Fibroblast of skin of right biceps (primary cell): ENCODE measurements around the gene SYNDIG1L.
"Not testable (repeated sequence)": the region's sequence is repeated elsewhere in the genome, so short reads cannot be mapped to it uniquely, and the experiment has no call there.

Experiments
- DNase-seq: peaks from one replicate; pipeline ENCODE4 v3.0.0-alpha.2; 2013

The SYNDIG1L gene

DNA sequence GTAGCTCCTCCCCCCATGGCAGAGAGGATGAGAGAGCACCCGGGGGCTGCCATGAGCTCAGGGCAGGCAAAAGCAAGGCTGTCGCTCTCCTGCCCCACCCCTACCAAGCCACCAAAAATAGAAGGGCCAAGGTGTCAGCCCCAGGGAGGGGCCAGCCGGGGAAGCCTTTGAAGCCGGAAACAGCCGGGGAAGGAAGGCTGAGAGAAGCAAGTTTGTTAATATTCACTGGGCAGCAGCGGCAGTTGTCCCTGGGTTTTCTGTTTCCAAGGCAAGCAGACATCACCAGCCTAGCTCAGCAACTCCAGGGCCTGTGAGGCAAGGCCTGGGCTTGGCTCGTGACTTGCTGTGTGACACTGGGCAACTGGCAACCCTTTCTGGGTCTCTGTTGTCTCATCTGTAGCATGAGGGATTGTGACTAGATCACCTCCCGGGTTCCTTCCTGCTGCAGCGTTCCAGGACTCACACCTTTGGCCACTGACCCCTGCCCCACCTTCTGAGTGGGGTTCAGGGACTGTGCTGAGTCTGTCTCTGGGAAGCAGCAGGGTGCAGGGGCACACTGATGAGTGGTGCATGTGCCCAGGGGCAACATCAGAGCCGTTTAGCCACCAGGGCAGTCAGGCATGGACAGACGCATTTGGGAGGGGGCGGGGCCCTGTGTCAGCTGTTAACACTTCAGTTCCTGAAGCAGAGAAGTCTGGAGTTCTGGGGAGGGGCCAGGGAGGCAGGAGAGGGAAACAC, 24.3 kb downstream of the SYNDIG1L start:
- no peak for DNase-seq

DNA sequence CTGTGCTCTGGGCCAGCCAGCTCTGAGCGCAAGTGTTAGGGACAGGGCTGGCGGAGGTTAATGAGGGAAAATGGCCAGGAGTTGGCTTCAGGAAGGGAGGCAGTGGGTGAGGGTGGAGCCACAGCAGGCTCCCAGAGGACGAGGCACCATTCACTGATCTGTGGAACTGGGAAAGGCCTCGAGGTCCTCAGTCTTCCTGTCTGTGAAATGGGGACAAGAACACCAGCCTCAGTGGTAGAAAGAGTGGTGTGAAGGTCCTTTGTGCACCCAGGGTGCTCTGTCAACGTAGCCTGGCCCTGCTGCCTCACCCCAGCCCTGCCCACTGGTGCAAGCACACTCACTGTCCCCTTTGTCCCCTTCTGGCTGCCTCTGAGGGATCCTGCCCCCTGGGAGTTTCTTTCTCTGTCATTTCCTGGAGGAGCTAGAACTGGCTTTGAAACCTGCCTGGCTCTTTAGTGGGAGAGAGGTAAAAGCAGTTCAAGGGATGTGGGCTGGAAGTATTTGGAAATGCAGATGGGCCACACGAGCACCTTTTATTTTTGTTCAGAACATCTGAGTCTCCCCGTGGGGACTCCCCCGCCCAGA, 25.0 kb downstream of the SYNDIG1L start:
- DNase-seq: no peak

DNA sequence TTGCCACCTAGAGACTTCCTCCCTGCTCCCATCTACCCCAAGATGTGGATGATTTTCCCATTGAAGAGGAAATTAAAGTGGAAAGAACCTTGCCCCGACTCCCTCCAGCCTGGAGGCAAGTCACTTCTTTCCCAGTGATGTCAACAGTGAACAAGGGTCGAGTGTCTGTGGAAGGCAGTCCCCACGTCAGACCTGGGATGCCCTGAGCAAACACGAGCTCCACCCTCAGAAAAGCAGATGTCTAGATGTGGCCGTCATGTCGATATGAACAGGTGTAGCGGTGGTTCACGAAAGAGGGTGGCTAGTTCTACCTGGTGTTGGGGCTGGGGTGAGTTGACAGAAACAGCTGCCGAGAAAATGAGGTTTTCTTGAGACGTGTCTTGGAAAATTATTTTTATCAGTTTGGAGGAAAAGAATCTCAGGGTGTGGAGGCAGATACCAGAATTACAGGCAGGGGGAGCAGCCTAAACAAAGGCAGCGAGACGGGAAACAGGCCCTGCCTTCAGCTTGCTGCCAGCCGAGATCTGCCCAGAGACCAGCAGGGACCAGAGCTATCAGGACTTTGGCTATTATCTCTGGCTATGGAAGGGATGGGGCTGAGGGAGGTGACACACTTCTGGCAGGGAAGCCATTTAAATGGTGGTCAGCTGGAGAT, 25.9 kb downstream of the SYNDIG1L start:
- no peak for DNase-seq

DNA sequence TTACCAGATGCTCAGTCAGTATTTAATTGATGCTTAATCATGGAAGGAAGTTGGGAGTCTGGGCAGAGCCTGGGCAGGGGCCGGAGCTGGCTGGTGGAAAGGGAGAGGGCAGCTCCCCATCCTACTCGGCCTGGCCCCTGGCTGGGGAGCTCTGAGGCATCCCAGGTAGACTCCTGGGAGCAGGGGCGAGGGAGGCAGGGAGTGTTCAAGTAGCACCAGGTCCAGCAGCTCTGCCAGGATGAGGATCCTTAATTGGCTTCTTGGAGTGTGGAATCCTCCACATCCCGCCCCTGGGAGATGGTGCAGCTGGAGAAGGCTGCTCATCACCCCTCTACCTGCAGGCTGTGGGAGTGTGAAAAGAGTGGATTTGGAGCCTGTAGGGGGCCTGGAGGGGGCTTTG, 30.9 kb downstream of the SYNDIG1L start:
- DNase-seq: no peak

DNA sequence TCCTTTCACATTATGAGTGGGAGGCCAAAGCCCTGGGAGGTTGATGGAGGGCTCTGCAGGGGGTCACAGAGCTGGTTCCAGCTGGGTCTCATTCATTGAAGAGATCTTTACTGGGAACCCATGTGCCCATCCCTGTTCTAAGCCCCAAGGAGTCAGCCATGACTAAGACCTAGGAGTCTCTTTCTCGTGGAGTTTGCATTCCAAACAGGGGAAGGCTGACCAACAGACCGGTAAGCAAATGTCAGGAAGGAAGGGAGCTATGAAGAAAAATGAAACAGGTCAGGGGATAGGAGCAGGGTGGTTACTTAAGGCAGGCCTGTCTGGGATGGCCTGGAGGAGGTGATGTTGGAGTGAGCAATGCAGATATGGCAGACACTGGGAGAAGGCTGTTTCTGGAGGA, 31.5 kb downstream of the SYNDIG1L start:
- no peak for DNase-seq

DNA sequence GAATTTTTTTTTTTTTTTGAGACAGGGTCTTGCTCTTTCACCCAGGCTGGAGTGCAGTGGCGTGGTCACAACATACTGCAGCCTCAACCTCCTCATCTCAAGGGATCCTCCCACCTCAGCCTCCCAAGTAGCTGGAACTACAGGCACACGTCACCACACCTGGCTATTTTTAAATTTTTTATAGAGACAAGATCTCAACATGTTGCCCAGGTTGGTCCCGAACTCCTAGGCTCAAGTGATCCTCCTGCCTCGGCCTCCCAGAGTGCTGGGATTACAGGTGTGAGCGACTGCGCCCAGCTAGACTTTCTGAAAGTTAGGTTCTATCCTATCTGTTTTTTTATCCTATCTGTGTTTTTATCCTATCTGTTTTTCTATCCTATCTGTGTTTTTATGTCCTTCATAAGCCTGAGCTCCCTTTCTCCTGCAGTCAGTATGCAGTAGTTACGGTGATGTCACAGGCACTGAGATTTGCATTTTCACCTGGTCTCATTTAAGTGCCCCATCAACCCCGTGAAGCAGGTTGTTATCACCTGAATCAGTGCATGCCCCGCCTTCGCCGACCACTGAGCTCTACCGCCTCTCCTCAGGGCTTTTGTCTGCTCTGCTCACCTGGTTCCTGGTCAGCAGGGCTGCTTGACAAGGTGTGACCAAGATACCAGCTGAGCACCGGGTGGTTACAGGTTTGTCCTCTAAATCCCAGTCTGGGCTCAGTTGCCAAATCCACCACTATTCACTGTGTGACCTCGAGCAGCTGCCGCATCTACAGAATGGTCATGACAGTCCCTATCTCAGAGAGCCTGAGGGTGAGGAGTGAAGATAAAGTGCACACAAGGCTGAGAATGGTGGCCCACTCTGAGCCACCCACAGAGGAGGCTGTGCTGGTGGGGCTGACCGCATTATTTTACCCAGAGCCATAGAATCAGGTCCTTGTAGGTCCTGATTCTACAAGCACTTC, 33.1 kb downstream of the SYNDIG1L start:
- no peak for DNase-seq

DNA sequence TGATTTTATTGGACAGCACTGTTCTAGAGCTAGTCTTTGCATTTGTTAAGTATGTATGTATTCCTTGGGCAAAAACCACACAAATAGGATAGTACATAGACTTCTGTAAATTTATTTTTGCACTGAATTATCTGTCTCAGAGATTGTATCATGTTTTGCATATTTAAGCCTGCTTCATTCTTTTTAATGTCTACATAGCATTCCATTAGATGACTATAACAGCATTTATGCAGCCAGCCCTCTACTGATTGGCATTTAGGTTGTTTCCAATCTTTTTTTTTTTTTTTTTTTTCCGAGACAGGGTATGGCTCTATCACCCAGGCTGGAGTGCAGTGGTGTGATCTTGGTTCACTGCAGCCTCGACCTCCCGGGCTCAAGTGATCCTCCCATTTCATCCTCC, 34.5 kb downstream of the SYNDIG1L start:
- no peak for DNase-seq

DNA sequence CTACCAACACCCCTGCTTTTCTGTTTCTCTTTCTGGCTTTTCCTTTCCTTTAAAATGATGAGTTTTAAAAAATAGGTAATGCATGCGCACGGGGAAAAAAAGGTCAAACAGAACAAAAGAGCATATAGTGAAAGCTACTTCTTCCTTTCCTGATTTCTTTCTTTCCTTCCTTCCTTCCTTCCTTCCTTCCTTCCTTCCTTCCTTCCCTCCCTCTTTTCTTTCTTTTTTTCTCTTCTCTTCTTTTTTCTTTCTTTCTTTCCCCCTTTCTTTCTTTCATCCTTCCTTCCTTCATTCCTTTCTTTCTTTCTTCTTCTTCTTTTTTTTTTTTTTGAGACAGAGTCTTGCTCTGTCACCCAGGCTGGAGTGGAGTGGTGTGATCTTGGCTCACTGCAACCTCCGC, 35.5 kb downstream of the SYNDIG1L start:
- DNase-seq: not testable (repeated sequence)

DNA sequence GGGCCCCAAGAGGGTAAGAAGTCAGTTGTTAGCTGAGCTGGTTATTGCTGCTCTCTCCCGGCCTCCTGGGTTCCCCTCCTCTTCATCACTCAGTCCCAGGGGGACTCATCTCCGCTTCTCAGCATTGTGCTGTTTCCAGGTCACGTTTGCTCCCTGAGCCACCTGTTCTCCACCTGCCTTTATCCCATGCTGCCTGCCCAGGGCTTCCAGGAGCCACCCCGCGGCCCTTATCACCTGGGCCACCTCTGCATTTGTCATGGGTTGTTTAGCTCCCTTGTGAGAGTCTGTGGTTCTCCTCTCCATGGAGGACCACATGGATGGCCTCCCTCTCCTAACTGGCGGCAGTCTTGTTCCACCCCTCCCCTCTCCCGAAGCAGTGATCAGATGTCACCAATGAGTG, 36.0 kb downstream of the SYNDIG1L start:
- no peak for DNase-seq

DNA sequence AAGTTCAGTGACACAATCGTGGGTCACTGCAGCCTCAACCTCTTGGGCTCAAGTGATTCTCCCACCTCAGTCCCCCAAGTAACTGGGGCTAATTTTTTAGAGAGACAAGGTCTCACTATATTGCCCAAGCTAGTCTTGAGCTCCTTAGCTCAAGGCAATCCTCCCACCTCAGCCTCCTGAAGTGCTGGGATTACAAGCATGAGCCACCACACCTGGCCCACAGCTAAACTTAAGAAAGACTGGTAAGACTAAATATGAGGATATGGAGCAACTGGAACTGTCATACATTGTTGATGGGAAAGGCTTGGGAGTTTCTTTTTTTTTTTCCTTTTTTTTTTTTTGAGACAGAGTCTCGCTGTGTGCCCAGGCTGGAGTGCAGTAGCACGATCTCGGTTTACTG, 43.8 kb downstream of the SYNDIG1L start:
- no peak for DNase-seq

DNA sequence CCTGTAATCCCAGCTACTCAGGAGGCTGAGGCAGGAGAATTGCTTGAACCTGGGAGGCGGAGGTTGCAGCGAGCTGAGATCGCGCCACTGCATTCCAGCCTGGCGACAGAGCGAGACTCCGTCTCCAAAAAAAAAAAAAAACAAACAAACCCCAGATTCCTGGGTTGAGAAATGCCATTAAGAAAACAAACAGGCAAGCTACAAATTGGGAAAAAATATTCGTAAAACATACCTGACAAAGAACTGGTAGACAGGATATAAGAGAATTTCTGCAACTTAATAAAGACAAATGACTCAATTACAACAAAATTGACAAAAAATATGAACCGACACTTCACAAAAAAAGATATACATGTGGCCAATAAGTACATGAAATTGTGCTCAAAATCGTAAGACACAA, 44.4 kb downstream of the SYNDIG1L start:
- not testable (repeated sequence) for DNase-seq

DNA sequence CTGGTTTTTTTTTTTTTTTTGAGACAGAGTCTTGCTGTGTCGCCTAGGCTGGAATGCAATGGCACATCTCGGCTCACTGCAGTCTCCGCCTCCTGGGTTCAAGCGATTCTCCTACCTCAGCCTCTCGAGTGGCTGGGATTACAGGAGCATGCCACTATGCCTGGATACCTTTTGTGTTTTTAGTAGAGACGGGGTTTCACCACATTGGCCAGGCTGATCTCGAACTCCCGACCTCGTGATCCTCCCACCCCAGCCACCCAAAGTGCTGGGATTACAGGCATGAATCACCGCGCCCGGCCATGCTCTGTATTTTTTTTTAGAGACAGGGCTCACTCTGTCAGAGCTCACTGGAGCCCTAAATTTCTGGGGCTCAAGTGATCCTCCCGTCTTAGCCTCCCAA, 45.2 kb downstream of the SYNDIG1L start:
- no peak for DNase-seq

DNA sequence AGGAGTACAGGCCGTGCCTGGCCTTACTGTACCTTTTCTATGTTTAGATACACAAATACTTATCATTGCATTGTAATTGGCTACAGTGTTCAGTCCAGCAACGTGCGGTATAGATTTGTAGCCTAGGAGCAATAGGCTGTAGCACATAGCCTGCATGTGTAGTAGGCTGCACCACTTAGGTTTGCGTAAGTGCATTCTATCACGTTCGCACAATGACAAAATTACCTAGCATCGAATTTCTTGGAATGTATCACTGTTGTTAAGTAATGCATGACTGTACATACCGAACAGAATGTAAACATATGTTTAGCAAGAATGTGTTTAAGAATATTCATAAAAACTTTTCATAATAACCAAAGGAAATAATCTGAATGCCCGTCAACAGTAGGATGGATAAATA, 45.8 kb downstream of the SYNDIG1L start:
- no peak for DNase-seq

DNA sequence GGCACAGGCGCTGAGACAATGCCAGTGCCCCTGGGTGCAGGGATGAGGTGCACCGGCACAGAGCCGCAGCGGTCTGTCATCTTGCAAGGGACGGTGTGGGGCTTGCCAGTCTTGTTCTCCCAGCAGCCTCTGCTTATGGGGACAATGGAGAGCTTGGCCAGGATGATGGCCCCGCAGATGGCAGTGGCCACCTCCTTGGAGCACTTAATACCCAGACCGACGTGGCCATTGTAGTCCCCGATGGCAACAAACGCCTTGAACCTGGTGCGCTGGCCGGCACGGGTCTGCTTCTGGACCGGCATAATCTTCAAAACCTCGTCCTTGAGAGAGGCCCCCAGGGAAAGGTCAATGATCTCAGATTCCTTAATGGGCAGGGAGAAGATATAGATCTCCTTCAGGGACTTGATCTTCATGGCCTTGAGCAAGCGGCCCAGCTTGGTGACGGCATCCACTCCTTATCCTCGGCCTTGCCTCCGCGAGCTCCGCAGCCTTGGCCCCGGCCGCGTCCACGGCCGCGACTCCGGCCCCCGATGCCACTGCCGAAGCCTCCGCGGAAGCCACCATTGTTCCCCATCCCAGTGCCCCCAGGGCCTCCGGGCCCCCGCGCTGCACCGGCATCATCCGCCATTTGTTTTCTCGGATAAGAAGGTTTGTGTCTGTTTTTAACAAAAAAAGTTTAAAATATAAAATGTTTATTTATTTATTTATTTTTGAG, 47.9 kb downstream of the SYNDIG1L start:
- DNase-seq: no peak

DNA sequence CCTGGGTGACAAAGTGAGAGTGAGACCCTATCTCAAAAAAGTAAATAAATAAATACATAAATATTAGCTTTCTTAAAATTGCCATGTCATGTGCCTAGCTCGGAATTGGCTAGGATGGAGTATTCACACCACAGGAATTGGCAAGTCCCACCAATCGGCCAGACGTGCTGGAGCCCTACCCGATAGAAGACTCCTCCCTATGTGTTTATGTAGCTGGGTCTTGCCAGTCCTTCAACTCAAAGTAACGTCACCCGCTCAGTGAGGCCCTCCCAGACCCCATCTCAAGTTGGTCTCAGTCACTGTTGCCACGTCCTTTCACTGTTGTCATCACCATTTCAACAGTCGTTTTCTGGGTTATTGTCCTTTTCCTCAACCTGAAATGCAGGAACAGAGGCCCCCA, 57.6 kb downstream of the SYNDIG1L start:
- DNase-seq: no peak

DNA sequence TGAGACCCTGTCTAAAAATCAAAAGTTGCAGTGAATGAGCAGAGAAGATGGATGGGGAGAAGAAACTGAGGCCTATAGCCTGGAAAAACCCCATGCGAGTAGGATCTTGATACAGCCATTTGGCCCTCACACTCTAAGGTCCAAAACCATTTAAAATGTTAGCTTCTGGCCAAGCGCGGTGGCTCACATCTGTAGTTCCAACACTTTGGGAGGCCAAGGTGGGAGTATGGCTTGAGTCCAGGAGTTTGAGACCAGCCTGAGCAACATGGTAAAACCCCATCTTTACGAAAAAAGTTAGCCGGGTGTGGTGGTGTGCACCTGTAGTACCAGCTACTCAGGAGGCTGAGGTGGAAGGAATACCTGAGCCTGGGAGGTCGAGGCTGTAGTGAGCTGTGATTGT, 58.0 kb downstream of the SYNDIG1L start:
- no peak for DNase-seq

DNA sequence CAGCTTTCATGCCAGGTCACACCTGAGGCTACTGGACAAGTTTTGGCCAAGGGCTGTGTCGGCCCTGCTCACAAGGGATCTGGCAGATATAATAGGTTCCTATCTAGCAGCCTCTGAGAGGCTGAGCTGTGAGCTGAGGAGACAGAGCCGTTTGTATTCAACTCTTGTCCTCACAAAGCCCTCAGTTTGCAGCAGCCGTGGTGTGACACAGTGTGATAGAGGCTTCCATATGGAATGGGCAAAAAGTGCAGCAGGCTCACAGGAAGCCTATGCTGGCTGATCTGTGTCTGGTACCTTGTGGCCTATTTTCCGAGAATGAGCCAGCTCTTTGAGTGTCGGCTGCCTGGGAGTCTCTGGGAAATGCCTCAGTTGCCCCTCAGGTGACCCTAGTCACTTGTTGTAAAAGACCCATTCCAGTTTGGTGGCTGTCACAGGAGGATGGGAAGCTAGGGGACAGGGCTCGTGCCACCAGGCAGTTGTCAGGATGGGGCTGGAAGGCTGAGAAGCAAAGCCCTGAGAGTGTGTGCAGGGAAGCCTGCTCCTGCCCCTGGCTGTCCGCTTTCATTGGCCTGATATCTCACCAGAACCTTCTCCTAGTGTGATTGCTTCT, 61.6 kb downstream of the SYNDIG1L start:
- DNase-seq: no peak

DNA sequence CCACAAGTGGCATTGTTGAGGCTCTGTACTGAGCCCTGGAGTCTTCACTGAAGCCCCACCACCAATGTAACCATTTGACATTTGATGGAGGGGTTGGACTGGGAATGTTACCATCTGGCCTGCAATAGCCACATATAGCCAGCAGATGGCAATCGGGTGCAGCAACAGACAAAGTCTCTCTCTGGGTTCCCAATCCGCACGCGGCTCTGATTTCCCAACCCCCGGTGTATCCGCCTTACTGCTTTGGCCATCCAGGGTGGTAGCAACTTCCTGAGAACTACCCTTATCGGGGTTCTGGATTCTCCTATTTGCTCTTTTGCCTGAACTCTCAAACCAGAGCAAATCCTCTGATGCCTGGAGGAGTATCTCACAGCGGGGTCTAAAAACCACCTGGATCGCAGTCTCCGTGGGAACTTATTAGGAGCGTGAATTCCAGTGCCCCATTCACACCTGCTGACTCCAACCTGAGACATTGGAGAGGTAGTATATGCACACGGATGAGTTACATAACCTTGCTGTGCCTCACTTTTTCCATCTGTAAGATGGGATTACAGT, 63.6 kb downstream of the SYNDIG1L start:
- DNase-seq: peak; percentile 71

DNA sequence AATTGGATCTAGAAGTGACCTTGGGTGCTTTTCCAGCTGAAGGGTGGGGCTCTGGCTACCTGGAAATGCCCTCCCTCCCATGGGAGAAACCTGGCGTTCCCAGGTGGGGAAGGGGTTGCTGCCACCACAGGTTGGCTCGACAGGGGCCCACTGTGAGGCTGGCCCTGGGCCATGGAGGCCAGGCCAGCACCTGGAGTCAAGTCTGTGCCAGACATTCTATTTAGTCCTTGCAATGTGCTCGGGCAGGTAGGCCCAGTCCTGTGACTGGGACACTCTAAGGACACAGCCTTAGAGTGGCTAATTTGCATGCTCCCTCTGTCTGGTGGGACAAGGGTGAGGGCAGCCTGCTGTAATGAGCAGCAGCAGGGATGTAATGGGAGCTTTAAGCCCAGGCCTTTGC, 65.8 kb downstream of the SYNDIG1L start:
- no peak for DNase-seq

DNA sequence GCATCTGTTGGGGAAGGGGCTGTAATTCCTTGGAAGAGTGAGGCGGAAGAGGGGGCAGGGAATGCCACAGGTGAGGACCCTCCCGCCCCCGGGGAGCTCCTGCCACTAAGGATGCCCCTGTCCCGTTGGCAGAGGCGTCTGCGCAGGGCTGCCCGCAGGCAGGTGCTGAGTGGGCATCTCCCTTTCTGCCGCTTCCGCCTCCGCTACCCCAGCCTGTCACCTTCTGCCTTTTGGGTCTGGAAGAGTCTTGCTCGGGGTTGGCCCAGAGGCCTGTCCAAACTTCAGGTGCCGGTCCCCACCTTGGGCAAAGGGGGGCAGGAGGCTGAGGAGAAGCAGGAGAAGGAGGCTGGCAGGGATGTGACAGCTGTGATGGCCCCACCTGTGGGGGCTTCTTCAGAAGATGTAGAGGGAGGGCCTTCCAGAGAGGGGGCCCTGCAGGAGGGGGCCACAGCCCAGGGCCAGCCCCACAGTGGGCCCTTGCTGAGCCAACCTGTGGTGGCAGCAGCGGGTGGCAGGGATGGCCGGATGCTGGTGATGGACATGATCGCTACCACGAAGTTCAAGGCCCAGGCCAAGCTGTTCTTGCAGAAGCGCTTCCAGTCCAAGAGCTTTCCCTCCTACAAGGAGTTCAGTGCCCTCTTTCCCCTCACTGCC, 67.7 kb downstream of the SYNDIG1L start:
- DNase-seq: no peak

DNA sequence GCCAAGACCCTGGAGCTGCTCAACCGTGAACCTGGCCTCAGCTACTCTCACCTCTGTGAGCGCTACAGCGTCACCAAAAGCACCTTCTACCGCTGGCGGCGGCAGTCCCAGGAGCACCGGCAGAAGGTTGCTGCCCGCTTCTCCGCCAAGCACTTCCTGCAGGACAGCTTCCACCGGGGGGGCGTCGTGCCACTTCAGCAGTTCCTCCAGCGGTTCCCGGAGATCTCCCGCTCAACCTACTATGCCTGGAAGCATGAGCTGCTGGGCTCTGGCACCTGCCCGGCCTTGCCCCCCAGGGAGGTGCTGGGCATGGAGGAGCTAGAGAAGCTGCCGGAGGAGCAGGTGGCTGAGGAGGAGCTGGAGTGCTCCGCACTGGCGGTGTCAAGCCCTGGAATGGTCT, 68.4 kb downstream of the SYNDIG1L start:
- no peak for DNase-seq
